ENCODE data around the gene STEAP4.
"Not testable (repeated sequence)": the region's sequence is repeated elsewhere in the genome, so short reads cannot be mapped to it uniquely, and the experiment has no call there.

STEAP4 gene

GRCh38 chr7:88269586-88269985 lies 37.1 kb downstream of the STEAP4 start:
- DNase-seq (ENCODE audit: low read depth in 2 of 2, low spot score in 1 of 2): no peak

DNA sequence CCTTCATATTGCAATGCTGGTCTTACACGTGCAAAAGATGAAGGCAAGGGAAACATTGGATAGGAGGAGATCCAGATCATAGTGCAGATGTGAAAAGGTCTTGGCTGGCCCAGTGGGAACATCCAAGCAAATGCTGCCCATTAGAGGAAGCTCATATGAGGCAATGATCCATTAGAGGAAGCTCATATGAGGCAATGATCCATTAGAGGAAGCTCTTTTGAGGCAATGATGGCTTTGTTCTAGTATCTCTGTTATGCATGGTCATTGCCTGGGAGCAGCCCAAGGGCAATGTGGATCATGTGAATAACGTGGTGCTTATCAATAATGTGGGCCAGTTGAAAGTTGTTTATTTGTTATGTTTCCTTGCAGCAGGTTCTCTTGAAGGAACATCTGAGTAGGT lies 37.8 kb downstream of the STEAP4 start:
- no peak for DNase-seq (ENCODE audit: low read depth in 2 of 2, low spot score in 1 of 2)

- no peak for DNase-seq (ENCODE audit: low read depth in 2 of 2, low spot score in 1 of 2)
These were observed 38.6 kb downstream of the STEAP4 start for GRCh38 chr7:88268051-88268450.

DNA sequence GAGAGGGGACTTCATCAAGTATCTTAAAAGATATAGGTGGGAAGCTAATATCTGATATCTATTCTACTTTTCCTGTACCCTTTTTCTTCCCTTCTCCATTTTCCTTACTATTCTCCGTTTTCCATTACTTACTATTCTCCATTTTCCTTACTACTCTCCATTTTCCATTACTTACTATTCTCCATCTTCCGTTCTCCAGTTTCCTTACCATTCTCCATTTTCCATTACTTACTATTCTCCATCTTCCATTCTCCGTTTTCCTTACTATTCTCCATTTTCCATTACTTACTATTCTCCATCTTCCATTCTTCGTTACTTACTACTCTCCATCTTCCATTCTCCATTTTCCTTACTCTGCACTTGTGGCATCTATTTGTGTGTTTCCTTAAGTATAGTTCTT lies 39.3 kb downstream of the STEAP4 start:
- no peak for DNase-seq (ENCODE audit: low read depth in 2 of 2, low spot score in 1 of 2)

- DNase-seq (ENCODE audit: low read depth in 2 of 2, low spot score in 1 of 2): not testable (repeated sequence)
These were observed 41.7 kb downstream of the STEAP4 start for GRCh38 chr7:88264987-88265386.

DNA sequence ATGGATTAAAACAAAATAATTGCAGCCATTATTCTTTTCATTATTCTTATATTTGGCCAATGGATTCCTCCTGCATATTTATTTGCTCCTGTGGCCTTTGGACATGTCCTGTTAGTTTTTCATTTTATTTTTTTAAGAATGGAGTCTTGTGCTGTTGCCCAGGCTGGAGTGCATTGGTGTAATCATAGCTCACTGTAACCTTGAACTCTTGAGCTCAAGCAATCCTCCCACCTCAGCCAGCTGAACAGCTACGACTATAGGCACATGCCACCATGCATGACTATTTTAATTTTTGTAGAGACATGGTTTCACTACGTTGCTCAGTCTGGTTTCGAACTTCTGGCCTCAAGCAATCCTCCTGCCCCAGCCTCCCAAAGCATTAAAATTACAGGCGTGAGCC lies 44.1 kb downstream of the STEAP4 start:
- no peak for DNase-seq (ENCODE audit: low read depth in 2 of 2, low spot score in 1 of 2)

DNA sequence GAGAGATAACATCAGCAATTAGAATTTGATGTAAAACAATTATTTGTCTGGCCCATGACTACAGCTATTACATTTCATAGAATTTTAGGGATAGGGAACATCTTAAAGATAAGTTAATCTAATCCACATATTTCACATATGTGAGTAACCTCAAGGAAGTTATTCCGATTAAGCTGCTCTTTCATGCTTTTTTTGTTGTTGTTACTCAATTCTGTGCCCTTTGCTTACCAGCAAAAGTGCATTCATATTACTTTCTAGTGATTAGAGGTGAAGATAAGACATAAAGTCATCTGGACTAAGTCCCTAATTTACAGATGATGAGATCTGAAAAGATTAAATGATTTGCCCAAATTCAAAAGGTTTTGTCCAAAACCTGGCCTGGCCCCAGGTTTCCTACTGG lies 46.0 kb downstream of the STEAP4 start:
- DNase-seq (ENCODE audit: low read depth in 2 of 2, low spot score in 1 of 2): no peak

DNA sequence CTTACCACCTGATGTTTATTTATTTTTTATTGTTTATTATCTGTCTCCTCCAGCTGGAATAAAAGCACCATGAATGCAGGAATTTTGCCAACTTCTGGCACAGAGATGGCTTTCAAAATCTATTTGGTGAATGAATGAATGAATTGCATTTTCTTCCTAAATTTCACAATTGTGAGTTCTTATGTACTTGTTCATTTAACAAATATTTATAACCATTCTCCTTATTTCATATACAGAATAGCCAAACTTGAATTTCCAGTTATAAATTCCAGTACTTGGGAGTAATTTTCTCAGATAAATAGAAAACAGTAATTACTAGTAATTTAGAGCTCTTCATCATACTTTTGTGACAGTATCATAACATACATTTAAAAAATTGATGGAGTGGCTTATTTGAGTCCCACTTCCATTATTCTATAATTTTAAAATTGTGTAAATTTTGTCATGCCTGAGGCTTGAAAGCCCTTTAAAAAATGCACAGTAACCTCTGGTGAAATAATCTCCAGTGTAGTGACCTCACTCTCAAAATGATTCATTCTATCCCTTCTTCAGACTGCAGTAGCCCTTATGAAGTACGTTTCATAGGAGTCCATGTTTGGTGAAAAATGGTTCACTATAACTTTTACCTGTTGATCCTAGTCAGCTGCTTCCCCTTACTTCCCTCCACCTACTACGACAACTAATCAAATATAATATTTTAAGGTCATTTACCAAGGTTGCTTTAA lies 46.9 kb downstream of the STEAP4 start:
- DNase-seq (ENCODE audit: low read depth in 2 of 2, low spot score in 1 of 2): no peak

GRCh38 chr7:88258296-88258695 lies 48.4 kb downstream of the STEAP4 start:
- not testable (repeated sequence) for DNase-seq (ENCODE audit: low read depth in 2 of 2, low spot score in 1 of 2)

DNA sequence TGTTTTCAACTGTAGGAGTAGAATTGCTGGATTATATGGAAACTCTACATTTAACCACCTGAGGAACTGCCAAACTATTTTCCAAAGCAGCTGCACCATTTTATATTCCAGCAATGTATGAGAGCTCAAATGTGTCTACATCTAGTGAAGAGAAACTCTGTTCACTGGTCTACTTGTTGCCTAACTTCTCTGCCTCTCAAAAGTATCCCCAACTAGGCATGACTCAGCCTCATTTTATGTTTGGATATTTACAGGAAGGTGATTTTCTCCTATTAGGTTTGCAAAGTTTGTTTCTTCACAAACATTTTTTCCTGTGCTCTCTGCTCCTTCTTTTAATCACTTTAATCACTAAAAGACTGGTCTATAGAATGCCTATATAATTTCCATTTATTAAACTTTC lies 49.8 kb downstream of the STEAP4 start:
- DNase-seq (ENCODE audit: low read depth in 2 of 2, low spot score in 1 of 2): no peak

DNA sequence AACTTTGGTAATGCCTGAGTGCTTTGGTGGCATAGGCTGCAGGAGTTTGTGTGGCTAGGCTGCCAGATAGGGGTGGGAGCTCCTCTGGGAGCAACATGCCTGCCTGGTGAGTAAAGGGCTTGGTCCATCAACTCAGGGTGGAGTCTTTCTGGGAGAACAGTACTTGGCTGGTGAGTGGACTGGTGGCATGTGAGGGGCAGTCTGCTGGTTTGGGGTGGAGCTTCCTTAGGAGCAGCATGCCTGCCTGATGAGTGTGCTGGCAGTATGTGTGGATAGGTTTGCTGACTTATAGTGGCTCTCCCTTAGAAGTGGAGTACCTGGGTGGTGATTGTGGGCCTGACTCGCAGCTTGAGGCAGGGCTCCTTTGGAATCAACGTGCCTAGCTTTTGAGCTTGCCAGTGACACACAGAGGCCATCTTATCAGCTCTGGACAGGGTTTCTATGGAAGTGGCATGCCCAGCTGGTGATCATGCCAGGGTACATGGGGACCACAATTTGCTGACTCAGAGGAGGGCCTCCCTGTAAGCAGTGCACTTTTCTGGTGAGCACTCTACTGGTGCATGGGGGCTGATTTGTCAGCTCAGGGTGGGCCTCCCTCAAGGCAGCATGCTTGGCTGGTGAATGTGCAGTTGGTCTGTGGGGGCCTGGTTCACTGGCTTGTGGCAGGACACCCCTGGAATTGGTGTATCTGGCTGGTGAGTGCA lies 51.8 kb downstream of the STEAP4 start:
- DNase-seq (ENCODE audit: low read depth in 2 of 2, low spot score in 1 of 2): no peak

- DNase-seq (ENCODE audit: low read depth in 2 of 2, low spot score in 1 of 2): no peak
These were observed 53.1 kb downstream of the STEAP4 start for GRCh38 chr7:88253640-88254039.

GRCh38 chr7:88244258-88244657 lies 62.4 kb downstream of the STEAP4 start:
- no peak for DNase-seq (ENCODE audit: low read depth in 2 of 2, low spot score in 1 of 2)

DNA sequence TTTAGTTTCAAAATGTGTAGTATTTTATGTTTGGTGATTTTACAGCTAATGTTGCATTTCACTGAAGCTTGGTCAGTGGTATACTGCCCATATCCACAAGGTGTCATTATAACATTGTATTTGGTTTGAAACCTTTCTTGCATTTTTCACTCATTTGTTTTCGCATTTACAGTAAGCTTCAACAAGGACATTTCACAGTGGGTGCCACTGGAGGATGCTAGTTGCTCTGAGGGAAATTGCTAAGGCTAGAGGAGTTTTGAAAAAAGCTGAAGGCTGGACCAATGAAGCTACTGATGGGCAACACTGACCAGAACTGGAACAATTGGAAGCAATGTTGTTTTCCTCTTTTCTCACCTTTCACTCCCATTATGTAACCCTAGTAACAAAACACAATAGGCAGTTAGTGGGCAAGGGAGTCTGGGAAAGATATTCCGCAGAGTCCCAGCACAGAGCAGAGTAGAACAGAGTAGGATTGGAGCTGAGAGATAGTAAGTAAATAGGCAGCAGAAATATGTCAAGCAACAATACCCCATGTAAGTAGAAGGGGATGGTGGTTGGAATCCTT lies 63.3 kb downstream of the STEAP4 start:
- no peak for DNase-seq (ENCODE audit: low read depth in 2 of 2, low spot score in 1 of 2)

- no peak for DNase-seq (ENCODE audit: low read depth in 2 of 2, low spot score in 1 of 2)
These were observed 66.8 kb downstream of the STEAP4 start for GRCh38 chr7:88239852-88240251.

GRCh38 chr7:88233828-88234227 lies 72.9 kb downstream of the STEAP4 start:
- DNase-seq (ENCODE audit: low read depth in 2 of 2, low spot score in 1 of 2): no peak

- DNase-seq (ENCODE audit: low read depth in 2 of 2, low spot score in 1 of 2): no peak
These were observed 76.0 kb downstream of the STEAP4 start for GRCh38 chr7:88230646-88231045.

- no peak for DNase-seq (ENCODE audit: low read depth in 2 of 2, low spot score in 1 of 2)
These were observed 77.2 kb downstream of the STEAP4 start for GRCh38 chr7:88229302-88229995.

DNA sequence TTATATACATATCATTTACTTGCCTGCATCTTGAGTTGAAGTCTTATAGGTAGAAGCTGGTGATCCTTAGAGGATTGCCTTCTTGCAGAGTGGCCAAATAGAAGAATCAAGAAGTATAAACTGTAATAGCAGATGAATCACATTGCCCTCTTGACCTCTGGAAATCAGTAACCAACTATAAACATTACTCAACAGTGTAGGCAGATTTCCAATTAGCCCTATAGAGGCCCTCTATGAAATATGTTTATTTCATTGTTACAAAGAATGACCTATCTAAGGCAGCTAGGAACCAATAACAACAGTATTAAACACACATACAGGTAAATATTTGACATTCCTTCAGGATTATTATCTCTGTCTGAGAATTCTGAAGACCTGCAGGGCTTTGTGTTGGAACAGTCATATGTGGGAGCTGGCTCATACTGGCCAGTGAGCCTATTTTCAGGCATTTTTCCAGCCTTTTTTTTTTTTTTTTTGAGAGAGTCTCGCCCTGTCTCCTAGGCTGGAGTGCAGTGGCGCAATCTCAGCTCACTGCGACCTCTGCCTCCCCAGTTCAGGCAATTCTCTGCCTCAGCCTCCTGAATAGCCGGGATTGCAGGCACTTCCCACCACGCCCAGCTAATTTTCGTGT lies 79.7 kb downstream of the STEAP4 start:
- no peak for DNase-seq (ENCODE audit: low read depth in 2 of 2, low spot score in 1 of 2)

DNA sequence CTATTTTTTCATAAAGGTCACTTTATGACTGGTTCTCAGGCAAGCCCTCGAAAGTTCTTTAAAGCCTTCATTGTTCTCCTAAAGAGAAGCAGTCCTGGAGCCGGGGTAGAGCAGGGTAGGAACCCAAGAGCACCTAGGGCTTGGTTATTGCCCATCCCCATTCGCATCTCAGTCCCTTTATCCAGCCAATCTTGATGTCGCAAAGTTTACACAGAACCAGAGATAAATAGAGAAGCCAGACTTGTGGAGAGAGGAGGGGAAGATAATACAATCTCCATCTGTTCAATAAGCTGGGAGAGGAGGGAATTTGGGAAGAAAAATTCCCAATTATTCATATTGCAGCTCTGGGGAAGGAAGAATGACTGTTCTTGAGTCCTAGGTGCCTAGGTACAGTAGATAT lies 80.5 kb downstream of the STEAP4 start:
- DNase-seq (ENCODE audit: low read depth in 2 of 2, low spot score in 1 of 2): no peak

DNA sequence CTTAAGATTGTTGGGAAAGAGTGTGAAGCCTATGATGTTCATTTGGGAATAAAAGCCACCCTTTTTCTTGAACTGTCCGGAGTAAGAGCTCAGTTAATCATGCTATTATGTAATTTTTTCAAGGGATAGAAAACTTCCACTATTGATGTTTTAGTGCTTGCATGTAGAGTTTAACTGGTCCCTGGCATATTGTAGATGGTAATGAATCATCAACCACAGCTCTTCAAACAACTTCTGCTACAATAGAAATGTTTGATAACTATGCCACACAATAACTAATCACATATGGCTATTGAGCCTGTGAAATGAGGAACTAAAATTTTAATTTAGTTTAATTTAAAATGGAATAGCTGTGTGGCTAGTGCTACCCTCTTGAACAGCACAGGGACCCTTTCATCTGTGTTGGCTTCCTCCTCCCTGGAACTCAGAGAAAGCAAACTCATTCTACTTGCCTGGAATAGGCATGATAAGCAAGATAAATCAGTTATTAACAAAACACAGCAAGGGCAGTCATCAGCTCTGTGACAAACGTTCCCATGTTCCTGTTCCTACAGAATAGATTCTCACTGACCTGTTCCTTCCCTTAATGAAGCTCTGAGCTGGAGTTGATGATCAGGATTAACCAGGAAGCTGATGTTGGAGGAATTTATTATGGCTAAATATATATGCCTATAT lies 82.0 kb downstream of the STEAP4 start:
- DNase-seq (ENCODE audit: low read depth in 2 of 2, low spot score in 1 of 2): no peak

Data from stimulated activated CD8-positive, alpha-beta memory T cell treated with anti-CD3 and anti-CD28 coated beads, Interleukin-4, amount 100 ng/mL, for 1 hour (primary cell).